Memory B cell (primary cell): ENCODE results near the gene MPHOSPH9.

Experiments used
- ATAC-seq: fragments of 150-1000 bp; cut with Tn5 transposase; 2 replicates; pipeline ENCODE4 v1.10.0; 2021; ENCODE audit warnings: low read depth, mild to moderate bottlenecking, moderate library complexity
- DNase-seq, 2 donors: peaks; one replicate each; pipeline ENCODE4 v3.0.0; 2022; ENCODE audit warnings: low spot score in 2 of 2
- H3K27ac Mint-ChIP-seq: one replicate; pipeline ENCODE4 v1.8.0; 2022; ENCODE audit warnings: mild to moderate bottlenecking, moderate library complexity, mixed read lengths
- H3K27me3 Mint-ChIP-seq: one replicate; pipeline ENCODE4 v1.8.0; 2022; ENCODE audit warnings: mixed read lengths
- H3K36me3 Mint-ChIP-seq: one replicate; pipeline ENCODE4 v1.8.0; 2022; ENCODE audit warnings: mild to moderate bottlenecking, mixed read lengths
- H3K4me1 Mint-ChIP-seq: one replicate; pipeline ENCODE4 v1.8.0; 2022; ENCODE audit warnings: mixed read lengths
- H3K4me3 Mint-ChIP-seq: one replicate; pipeline ENCODE4 v1.8.0; 2022; ENCODE audit warnings: mild to moderate bottlenecking, moderate library complexity, mixed read lengths
- H3K9me3 Mint-ChIP-seq: one replicate; pipeline ENCODE4 v1.8.0; 2022; ENCODE audit warnings: mixed read lengths

Gene MPHOSPH9

DNA sequence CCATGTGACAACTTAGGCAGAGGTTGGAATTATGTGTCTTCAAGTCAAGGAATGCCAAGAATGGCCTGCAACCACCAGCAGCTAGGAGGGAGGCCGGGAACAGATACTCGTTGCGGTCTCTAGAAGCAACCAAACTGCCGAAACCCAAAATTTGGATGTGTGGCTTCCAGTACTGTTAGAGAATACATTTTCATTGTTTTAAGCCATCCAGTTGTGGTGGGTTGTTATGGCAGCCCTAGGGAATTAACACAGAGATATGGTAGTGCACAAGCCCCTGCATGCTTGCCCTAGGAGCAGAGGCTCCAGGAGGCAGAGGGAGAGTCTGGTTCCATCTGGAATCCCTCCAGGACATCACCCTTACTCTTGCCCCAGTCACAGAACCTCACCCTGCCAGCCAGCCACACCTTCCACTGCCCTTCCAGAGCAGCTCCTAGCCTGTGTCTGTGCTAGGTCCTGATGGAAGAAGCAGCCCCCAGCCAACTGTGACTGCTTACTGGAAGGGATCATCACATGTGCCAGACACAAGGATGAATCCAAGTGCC lies 101.6 kb downstream of the MPHOSPH9 start:
- Mint-ChIP-seq H3K36me3 (peaks cover 3% of the 10 kb centered on the region), H3K27ac (peak overlapping the region; percentile 92), H3K4me1 (peaks cover 32% of the 10 kb centered on the region), H3K4me3 (peak overlapping the region; percentile 61), H3K9me3 (no peaks in the 10 kb centered on the region), H3K27me3 (peaks cover 2% of the 10 kb centered on the region)
- no peak for ATAC-seq
- DNase-seq, result no peak

DNA sequence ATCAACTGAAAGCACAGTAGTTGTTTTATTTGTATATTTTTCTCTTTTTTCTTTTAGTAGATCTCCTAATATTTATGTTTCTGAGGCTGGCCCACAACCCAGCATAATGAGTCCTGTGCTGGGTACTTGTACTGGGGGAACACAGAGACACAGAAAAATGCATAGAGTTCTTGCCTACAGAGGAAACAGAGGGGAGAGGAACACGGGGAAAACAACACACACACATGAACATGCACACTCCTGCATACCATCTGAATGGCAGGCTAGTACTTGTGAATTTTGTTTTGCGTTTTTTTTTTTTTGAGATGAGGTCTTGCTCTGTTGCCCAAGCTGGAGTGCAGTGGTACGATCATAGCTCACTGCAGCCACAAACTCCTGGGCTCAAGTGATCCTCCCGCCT lies 103.3 kb downstream of the MPHOSPH9 start:
- DNase-seq (no peak), ATAC-seq (no peak)
- peaks cover 30% of the 10 kb centered on the region for H3K4me1 Mint-ChIP-seq
- H3K27me3 Mint-ChIP-seq, result peaks cover 4% of the 10 kb centered on the region
- no peak overlapping the region for H3K4me3 Mint-ChIP-seq
- no peak overlapping the region for H3K27ac Mint-ChIP-seq
- no peaks in the 10 kb centered on the region for H3K36me3 Mint-ChIP-seq
- no peaks in the 10 kb centered on the region for H3K9me3 Mint-ChIP-seq

DNA sequence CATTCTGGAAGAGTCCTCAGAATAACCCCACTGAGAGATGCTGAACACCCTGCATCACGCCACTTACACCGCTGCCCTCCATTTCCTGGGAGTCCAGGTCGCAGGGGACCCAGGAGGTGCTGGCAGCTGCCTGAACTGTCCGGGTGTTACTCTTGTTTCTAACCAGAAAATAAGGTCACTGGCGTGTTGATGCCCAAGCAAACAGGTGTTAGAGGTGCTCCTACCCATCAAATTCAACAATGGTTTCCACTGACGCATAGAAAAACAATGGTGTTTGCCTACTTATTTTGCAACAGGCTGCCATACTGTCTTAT lies 105.8 kb downstream of the MPHOSPH9 start:
- H3K27me3 Mint-ChIP-seq, result peaks cover 4% of the 10 kb centered on the region
- no peak for ATAC-seq
- no peaks in the 10 kb centered on the region for H3K9me3 Mint-ChIP-seq
- no peak overlapping the region for H3K4me3 Mint-ChIP-seq
- peaks cover 28% of the 10 kb centered on the region for H3K4me1 Mint-ChIP-seq
- no peak for DNase-seq
- H3K27ac Mint-ChIP-seq, result no peak overlapping the region
- H3K36me3 Mint-ChIP-seq, result no peaks in the 10 kb centered on the region

DNA sequence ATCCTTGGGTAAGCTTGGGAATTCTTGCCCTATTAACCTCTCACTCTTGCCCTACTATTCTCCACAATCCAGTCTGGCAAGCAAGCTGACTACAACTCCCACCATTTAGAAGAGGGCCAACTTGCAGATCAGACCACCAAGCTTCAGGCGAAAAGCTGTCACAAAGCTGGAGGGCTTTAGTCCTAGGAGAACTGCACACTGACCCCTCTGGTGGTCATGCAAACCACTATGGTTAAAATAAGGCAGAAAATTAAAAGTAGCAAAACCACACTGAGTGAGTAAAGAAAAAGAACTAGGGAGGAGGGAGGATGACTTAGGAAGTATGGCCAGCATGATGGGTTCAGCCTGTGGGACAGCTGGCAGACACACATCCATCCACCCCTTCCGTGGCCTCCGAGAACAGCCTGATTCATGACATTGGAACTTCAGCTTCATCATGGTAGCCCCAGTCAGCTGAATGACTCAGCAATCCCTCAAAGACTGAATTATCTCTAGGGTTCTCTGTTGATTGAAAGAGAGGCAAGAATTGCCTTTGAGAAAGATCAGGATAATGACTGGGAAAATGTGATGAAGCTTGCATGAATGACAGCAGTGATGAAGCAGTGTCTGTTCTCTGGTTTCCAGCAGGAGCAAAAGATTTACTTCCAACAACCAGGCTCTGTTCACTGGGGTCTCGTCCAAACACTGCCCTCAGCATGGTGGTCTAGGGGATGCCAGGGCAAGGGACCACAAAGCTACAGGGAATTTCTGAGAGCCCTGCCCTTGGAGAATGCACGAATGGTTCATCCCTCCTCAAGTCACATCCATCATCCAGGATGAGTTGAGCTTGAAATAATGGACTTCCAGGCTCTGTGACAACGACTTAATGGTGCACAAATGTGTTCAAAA lies 106.4 kb downstream of the MPHOSPH9 start:
- Mint-ChIP-seq H3K27me3 (peaks cover 4% of the 10 kb centered on the region), H3K4me1 (peaks cover 28% of the 10 kb centered on the region), H3K9me3 (no peaks in the 10 kb centered on the region), H3K27ac (no peak overlapping the region), H3K36me3 (no peaks in the 10 kb centered on the region), H3K4me3 (no peak overlapping the region)
- DNase-seq (no peak), ATAC-seq (no peak)

DNA sequence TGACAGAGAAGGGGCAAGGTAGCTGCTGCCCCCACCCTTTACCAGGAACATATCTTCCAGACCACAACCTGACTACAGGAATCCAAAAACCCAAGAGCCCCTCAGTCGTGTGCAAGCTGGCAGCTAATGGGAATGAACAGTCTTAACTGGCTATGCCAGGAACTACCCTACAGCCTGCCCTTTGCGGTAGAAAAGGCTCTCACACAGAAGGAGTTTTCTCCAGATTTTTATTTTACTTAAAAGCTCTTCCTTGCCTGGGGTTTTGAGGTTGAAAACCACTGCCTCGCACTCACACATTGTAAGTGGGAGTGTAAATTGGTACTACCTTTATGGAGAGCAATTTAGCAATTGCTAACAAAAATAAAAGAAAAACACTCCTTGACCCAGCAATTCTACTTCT lies 110.3 kb downstream of the MPHOSPH9 start:
- H3K4me3 Mint-ChIP-seq, result no peak overlapping the region
- H3K36me3 Mint-ChIP-seq, result peaks cover 4% of the 10 kb centered on the region
- H3K4me1 Mint-ChIP-seq, result peaks cover 43% of the 10 kb centered on the region
- H3K27me3 Mint-ChIP-seq, result peaks cover 4% of the 10 kb centered on the region
- ATAC-seq (no peak), DNase-seq (no peak)
- H3K27ac Mint-ChIP-seq, result peak overlapping the region; percentile 86
- H3K9me3 Mint-ChIP-seq, result no peaks in the 10 kb centered on the region

DNA sequence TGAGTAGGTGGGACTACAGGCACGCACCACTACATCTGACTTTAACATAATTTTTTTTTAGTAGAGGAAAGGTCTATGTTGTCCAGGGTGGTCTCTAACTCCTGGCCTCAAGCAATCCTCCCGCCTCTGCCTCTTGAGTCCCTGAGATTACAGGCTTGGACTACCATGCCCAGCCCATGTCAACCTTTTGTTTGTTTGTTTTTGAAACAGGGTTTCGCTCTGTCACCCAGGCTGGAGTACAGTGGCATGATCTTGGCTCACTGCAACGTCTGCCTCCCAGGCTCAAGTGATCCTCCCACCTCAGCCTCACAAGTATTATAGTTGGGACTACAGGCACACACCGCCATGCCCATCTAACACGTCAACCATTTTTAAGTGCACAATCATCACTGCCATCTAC lies 111.3 kb downstream of the MPHOSPH9 start:
- Mint-ChIP-seq H3K27ac (peak overlapping the region; percentile 86), H3K27me3 (peaks cover 3% of the 10 kb centered on the region), H3K36me3 (peaks cover 4% of the 10 kb centered on the region), H3K4me3 (peak overlapping the region; percentile 8), H3K9me3 (no peaks in the 10 kb centered on the region), H3K4me1 (peaks cover 41% of the 10 kb centered on the region)
- no peak for DNase-seq
- ATAC-seq, result no peak

DNA sequence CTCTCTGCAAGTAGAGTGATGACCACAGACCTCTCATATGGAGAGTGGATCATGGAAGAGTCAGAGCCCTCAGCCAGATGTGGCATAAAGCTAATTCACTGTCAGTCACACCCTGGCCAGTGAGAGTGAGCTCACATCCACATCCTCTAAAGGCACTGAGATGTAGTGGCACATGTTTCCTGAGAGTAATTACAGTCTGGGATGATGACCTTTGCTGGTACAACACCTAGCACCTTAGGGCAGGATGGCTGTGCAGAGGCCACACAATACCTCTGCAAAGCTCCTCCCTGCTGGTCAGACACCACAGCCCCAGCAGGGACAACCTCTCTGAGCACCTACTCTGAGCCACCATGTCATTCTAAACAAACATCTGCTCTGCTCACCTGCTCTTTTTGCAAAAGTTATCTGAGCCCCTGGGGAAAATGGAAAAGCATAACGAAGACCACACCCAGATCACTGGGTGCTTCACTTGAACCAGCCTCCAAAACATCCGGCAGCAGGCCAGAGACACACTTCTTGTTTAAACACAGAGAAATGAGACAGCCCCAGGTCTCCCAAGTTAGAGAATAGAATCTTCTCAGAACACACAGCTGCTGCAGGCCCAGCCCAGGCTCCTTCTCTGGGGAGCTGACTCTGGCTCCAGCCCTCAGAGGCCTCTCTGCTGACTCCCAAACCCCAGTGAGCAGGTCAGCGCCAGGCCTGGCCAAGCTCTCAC lies 112.3 kb downstream of the MPHOSPH9 start:
- H3K4me1 Mint-ChIP-seq, result peaks cover 42% of the 10 kb centered on the region
- no peak for DNase-seq

DNA sequence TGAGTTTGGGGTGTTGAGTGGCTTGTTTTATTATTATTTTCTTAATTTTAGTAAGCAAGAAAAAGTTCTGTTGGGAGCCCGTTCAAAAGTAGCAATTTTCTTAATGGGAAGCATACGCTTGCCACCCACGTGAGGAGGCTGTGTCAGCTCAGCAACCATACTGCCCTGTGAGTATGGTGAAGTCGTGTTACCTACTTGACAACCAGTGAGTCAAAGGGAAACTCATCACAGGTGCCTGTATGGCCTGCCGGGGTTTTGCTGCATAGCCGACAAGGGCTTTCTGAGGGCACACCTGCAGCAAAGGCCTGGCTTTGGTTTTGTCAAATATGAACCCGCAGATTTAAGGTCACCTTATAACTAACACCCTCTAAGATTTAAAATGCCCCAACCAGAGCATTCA lies 113.1 kb downstream of the MPHOSPH9 start:
- Mint-ChIP-seq H3K36me3 (peaks cover 4% of the 10 kb centered on the region), H3K27me3 (no peaks in the 10 kb centered on the region), H3K9me3 (no peaks in the 10 kb centered on the region), H3K27ac (peak overlapping the region; percentile 86), H3K4me1 (peaks cover 50% of the 10 kb centered on the region), H3K4me3 (no peak overlapping the region)
- peak; percentile 34 to 59 for DNase-seq
- peak; percentile 89 for ATAC-seq

More for the DNA sequence above, 112.3 kb downstream of the MPHOSPH9 start:
- peaks cover 4% of the 10 kb centered on the region for H3K36me3 Mint-ChIP-seq
- H3K9me3 Mint-ChIP-seq, result no peaks in the 10 kb centered on the region
- no peaks in the 10 kb centered on the region for H3K27me3 Mint-ChIP-seq
- peak overlapping the region; percentile 6 for H3K4me3 Mint-ChIP-seq
- peak overlapping the region; percentile 86 for H3K27ac Mint-ChIP-seq
- peak; percentile 16 for ATAC-seq

DNA sequence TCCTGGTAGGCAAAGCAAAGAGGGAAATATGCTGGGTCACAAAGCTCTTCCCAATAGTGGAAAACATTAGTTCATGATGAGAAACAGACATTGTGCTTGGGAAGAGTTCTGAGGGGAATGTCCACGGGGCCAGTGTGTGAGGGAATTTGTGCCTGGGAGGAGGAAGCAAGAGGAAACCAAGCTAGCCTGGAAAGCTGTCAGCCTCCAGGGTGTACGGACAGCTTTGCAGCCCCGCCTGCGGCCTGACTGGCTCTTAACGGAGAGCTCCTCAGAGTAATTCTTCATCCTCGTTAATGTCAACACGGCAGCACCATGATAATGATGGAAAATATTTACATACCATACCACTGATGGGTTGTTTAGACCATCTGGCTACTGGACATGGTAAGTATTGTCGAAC lies 114.4 kb downstream of the MPHOSPH9 start:
- H3K27ac Mint-ChIP-seq, result peak overlapping the region; percentile 86
- DNase-seq (no peak), ATAC-seq (no peak)

DNA sequence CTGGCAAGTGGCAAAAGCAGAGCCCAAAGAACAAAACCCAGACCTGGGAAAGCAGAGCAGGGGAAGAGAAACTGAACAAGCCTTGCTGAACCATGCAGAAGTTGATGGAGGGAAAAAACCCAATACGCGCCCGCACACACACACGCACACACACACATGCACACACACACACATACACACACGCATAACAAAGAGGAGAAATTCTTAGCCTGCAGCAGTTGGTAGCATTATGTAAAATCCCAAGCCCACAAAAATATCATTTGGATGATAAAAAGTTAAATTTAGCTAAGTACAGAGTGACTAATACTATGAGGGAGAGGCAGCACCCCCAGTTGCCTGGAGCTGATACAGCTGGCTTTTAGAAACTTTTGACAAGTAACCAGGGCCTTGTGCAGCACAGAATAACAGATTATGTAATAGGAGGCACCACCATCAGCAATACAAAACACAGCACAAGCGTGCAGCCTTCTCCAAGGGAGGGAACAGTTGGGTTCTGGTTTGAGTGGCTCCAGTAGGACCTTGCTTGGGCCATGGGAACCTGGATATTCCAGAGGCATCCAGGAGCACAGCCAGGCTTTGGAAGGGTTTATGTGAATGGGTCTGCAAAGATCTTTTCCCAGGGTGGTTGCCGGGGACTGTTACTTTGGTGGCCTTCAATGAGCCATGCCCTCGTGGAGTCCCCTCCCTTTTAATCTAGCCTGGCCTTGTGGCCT lies 117.4 kb downstream of the MPHOSPH9 start:
- H3K27me3 Mint-ChIP-seq, result no peaks in the 10 kb centered on the region
- H3K36me3 Mint-ChIP-seq, result peaks cover 4% of the 10 kb centered on the region
- peak overlapping the region; percentile 96 for H3K27ac Mint-ChIP-seq
- ATAC-seq (peak; percentile 70), DNase-seq (peak; percentile 53 to 68)
- H3K4me3 Mint-ChIP-seq, result peak overlapping the region; percentile 73
- no peaks in the 10 kb centered on the region for H3K9me3 Mint-ChIP-seq
- H3K4me1 Mint-ChIP-seq, result peaks cover 39% of the 10 kb centered on the region

More for the DNA sequence above, 114.4 kb downstream of the MPHOSPH9 start:
- Mint-ChIP-seq H3K36me3 (peaks cover 4% of the 10 kb centered on the region), H3K4me3 (no peak overlapping the region), H3K4me1 (peaks cover 55% of the 10 kb centered on the region), H3K9me3 (no peaks in the 10 kb centered on the region), H3K27me3 (no peaks in the 10 kb centered on the region)

DNA sequence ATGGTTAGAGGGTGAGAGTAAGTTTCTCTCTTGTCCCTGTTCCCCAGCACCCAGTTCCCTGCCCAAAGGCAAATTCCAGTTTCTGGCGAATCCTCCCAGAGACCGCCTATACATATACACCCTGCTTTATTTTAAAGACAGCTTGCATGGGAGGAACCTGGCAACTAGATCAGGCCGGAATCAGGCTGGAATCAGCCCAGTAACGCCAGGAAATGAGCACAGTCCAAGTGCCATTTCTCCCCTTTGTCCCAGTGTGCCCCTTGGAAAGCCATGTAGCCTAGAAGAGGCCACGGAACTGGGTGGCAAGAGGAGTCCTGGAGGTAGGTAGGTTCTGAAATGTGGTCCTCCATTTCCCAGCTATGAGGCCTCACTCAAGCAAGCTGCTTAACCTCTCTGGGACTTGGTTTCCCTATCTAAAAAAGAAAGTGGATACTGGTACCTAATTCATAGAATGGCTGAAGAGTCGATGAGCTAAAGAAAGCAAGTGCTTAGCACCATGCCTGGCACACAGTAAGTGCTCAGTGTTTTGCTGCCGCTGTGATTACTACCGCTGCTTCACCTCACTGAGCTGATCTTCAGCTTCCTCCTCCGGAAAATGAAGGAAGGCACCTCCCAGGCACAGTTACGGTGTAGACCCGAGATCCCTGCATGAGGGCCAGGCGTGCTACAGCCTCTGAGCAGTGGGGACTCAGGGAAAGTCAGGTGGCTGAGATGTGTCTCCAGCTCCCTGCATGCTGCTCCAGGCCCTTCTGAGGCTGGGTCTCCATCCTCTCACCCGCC lies 118.4 kb downstream of the MPHOSPH9 start:
- no peaks in the 10 kb centered on the region for H3K9me3 Mint-ChIP-seq
- H3K27ac Mint-ChIP-seq, result peak overlapping the region; percentile 96
- no peaks in the 10 kb centered on the region for H3K27me3 Mint-ChIP-seq
- H3K36me3 Mint-ChIP-seq, result peaks cover 4% of the 10 kb centered on the region
- DNase-seq (no peak), ATAC-seq (peak; percentile 7)
- peaks cover 29% of the 10 kb centered on the region for H3K4me1 Mint-ChIP-seq
- H3K4me3 Mint-ChIP-seq, result peak overlapping the region; percentile 73

DNA sequence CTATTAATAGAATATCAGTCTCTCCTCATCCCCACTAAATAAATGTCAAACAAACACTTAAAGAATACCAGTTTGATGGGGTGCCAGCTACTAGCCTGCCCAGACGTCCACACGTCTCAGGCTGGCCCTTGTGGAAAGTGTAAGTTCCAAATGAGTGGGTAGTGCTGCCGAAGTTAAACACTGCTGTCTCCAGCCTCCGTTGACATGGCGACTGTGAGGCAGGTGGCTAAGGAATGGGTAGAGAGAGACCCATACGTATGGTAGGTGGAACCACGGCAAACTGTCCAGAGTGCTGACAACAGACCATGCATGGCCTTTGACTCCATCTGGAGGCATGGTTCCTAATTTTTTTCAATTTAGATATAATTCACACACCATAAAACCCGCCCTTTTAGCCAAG lies 119.9 kb downstream of the MPHOSPH9 start:
- H3K4me3 Mint-ChIP-seq, result no peak overlapping the region
- no peak overlapping the region for H3K27ac Mint-ChIP-seq
- peaks cover 5% of the 10 kb centered on the region for H3K36me3 Mint-ChIP-seq
- H3K9me3 Mint-ChIP-seq, result no peaks in the 10 kb centered on the region
- no peak for ATAC-seq
- DNase-seq, result no peak
- H3K27me3 Mint-ChIP-seq, result no peaks in the 10 kb centered on the region
- H3K4me1 Mint-ChIP-seq, result peaks cover 29% of the 10 kb centered on the region

DNA sequence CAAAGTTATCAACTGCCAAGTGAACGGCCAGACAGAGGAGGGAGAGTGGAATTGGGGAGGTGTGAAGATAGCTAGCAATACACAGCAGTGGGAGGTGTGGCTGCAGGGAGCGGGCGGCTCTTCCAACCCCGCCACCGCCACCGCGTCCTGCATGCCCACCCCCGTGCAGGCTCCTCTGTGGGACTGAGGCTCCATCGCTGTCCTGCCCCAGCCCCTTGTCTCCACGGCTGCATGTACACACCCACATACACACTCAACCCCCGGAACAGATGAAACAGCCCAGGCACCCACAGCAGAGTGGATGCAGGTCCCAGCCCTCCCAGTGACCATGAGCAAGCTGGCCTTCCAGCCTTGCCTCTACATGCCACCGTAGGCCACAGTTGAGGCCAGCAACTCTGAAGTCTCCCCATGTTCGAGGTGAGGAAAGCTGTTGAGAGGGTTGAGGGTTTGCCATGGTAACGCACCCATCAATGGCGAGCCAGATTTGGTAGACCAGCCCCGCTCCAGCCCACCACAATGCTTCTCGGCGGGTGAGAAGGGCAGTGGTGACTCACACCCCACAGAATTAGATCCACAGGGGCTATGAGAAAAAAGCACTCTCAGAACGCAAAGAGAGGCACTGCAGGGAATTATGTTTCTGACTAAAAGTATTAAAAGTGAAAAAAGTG lies 121.3 kb downstream of the MPHOSPH9 start:
- ATAC-seq (no peak), DNase-seq (no peak)
- Mint-ChIP-seq H3K27ac (no peak overlapping the region), H3K4me1 (peaks cover 37% of the 10 kb centered on the region), H3K27me3 (no peaks in the 10 kb centered on the region), H3K36me3 (peaks cover 10% of the 10 kb centered on the region), H3K9me3 (no peaks in the 10 kb centered on the region), H3K4me3 (no peak overlapping the region)
